Eye (tissue), 1 donor: ENCODE measurements around the gene PIGT.

Experiments used
- DNase-seq: peaks from one replicate; pipeline ENCODE4 v3.0.0-alpha.2; 2015

Gene PIGT

DNA sequence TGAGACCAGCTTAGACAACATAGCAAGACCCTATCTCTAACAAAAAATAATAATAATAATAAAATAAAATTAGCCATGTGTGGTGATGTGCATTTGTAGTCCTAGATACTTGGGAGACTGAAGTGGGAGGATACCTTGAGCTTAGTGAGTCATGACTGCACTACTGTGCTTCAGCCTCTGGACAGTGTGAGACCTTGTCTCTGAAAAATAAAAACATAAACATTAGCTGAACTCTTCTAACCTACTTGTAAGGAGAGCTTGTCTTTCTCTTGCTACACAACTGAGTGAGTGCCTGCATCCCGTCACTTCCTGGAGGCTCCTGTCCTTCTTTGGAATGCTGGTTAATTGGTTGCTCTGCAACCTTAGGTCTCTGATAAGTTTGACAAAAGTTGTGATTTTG is 13.0 kb upstream of the PIGT start:
- no peak for DNase-seq

- no peak for DNase-seq
Observed at GRCh38 chr20:45404438-45404837, 11.5 kb upstream of the PIGT start.

DNA sequence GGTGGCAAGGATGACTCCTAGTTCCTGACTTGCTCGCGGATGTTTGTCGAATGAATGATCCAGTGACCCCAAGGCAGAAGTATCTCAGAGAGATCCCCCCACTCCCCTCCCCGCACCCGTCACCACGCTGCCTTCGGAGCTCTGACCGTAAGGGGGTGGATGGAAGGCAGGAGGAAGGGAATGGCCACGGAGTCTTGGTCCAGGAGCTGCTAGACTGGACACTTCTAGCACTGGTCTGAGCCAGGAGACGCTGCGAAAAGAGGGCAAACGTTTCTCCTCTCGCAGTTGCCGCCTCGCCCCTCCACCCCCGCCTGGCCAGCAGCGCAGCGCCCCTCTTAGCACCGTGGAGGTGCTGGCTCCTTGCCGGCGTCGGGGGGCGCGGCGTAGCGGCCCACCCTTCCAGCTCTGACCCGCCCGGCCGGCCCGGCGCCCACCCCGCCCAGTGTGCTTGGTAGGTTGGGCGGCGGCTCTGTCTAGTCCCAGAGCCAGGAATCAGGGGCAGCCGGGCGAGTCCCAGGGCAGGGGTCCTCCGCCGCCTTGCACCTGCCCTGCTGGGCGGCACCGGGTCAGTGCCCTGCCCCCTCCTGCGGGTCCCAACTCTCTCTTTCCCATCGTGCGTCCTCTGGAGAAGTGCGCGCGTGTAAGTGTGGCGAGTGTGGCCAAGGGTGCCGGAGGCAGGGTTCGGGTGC is 10.2 kb upstream of the PIGT start:
- no peak for DNase-seq

DNA sequence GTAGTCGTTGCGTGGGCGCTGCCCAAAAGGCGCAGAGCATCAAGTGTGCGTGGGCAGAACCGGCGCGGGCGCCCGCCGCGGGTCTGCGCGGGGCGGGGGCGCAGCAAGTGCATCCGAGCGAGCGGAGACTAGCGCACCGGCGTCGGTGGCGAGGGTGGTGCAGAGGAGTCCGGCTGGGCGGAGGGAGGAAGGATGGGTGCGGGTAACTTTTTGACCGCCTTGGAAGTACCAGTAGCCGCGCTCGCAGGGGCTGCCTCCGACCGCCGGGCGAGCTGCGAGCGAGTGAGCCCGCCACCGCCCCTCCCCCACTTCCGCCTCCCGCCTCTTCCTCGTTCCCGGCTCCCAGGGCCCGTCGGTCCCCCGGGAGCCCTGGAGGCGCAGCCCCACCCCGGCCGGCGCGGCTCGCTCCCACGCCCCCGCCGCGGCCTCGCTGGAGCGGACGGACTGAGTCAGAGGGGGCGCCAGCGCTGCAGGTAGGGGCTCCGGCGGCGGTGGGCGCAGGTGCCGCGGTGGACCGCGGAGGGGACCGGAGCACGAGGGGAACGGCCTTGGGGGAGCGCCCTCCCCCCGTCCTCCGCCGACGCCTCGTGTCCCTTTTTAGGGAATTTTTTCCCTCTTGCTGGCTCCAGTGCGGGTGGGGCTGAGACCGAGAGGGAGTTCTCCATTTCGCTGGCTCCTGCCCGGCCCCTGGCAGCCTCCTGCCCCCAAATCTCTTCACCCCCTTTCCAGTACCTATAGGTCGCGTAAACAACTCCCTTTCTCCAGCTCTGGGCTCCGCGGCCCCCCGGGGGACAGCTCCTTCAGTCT is 9.5 kb upstream of the PIGT start:
- DNase-seq = peak; percentile 71

GRCh38 chr20:45407067-45407745 is 8.7 kb upstream of the PIGT start:
- peak; percentile 68 for DNase-seq

DNA sequence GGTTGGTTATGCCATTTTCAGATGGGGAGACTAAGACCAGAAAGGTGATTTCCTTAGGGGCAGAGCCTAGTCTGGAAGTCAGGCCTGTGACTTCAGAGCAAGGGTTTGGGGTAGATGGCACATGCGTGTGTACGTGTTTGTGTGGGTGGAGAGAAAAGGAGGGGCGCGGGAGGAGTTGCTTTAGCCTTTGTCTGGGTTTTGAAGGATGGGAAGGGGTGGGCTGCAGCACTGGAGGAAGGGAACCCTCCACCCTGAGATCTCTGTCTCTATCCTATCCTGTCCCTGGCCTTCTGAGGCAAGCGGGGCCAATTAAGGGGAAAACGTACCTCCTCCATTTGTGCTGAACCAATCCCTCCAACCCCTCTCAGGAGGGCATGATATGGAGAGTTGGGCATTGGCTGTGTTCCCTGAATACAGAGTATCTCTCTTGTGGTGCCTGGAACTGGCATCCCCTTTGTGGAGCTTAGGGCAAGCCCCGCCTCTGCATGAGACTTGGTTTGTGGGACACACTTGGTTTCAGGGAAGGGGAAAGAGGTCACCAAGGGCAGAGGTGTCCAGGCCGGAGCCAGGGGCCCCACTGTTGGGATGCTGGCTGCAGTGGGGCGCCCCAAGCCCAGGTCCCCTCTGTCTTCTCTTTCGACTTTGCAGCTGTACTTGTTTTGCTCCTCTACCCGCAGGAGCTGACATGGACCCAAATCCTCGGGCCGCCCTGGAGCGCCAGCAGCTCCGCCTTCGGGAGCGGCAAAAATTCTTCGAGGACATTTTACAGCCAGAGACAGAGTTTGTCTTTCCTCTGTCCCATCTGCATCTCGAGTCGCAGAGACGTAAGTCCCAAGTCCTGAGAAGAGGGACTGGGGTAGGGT is 7.9 kb upstream of the PIGT start, which contains the start of gene DBNDD2:
DBNDD2 (plus strand) TSS at position 507 of the 863 bp plus-strand sequence; CDS start at position 686, 179 bp downstream.
- no peak for DNase-seq

DNA sequence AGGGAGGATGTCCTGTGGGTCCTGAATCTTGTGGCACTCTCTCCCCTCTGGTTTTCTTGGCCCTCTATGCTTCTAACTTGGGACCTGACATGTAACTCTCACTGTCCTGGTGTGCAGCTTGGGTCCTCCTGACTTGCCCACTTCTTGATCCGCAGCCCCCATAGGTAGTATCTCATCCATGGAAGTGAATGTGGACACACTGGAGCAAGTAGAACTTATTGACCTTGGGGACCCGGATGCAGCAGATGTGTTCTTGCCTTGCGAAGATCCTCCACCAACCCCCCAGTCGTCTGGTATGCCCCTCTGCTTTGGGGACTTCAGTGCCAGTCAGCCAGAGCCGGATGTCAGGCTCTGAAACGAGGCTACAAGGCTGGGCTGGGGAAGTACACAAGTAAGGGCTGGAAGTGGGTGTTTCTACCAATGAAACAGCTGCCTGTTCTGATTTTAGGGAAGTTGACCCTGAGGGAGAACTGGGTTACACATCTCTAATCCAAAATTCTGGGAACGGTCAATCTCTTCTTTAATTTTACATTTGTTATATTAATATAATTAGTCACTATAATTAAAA is 7.2 kb upstream of the PIGT start:
- DNase-seq = no peak

GRCh38 chr20:45409521-45410272 is 6.2 kb upstream of the PIGT start:
- DNase-seq = no peak

- no peak for DNase-seq
Observed at GRCh38 chr20:45410887-45411286, 5.1 kb upstream of the PIGT start.

DNA sequence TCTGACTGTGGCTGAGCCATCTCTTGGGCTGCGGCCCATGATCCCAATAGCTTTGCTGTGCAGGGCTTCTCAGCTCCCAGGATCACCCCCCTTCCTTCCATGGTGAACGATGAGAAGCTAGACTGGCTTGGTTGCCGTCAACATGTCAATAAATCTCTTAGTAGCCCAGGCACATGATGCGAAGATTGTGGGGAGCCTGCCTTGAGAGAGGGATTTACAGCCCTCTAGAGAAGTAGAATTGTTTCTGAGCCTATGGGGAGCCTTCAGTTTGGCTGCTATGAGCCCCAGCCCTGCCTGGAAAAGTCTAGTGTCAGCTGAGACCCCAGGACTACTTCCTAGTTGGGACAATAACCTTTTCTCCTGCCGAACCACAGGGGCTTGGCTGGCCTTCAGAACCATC is 3.3 kb upstream of the PIGT start:
- DNase-seq = no peak

GRCh38 chr20:45413479-45413878 is 2.5 kb upstream of the PIGT start:
- DNase-seq = no peak

- DNase-seq = no peak
Observed at GRCh38 chr20:45416917-45417316, 976 bp downstream of the PIGT start.

GRCh38 chr20:45419188-45420091 is 3.5 kb downstream of the PIGT start:
- no peak for DNase-seq

DNA sequence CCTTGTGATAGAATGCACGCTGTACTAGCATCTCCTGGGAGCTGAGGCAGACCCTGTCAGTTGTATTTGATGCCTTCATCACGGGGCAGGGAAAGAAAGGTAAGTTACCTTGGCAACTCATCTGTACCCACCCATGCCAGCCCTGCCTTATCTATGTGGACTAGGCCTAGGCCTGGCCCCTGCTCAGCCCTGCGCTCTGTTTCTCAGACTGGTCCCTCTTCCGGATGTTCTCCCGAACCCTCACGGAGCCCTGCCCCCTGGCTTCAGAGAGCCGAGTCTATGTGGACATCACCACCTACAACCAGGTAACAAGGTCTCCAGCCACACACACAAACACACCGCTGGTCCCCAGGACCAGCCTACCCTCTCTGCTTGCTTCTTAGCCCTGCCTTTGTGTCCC is 4.2 kb downstream of the PIGT start:
- no peak for DNase-seq

GRCh38 chr20:45423700-45424099 is 7.8 kb downstream of the PIGT start:
- DNase-seq = no peak

DNA sequence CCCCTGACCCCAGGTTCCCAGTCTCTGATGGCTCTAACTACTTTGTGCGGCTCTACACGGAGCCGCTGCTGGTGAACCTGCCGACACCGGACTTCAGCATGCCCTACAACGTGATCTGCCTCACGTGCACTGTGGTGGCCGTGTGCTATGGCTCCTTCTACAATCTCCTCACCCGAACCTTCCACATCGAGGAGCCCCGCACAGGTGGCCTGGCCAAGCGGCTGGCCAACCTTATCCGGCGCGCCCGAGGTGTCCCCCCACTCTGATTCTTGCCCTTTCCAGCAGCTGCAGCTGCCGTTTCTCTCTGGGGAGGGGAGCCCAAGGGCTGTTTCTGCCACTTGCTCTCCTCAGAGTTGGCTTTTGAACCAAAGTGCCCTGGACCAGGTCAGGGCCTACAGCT is 9.6 kb downstream of the PIGT start:
- DNase-seq = no peak

GRCh38 chr20:45426320-45427016 is 10.5 kb downstream of the PIGT start:
- DNase-seq = no peak

DNA sequence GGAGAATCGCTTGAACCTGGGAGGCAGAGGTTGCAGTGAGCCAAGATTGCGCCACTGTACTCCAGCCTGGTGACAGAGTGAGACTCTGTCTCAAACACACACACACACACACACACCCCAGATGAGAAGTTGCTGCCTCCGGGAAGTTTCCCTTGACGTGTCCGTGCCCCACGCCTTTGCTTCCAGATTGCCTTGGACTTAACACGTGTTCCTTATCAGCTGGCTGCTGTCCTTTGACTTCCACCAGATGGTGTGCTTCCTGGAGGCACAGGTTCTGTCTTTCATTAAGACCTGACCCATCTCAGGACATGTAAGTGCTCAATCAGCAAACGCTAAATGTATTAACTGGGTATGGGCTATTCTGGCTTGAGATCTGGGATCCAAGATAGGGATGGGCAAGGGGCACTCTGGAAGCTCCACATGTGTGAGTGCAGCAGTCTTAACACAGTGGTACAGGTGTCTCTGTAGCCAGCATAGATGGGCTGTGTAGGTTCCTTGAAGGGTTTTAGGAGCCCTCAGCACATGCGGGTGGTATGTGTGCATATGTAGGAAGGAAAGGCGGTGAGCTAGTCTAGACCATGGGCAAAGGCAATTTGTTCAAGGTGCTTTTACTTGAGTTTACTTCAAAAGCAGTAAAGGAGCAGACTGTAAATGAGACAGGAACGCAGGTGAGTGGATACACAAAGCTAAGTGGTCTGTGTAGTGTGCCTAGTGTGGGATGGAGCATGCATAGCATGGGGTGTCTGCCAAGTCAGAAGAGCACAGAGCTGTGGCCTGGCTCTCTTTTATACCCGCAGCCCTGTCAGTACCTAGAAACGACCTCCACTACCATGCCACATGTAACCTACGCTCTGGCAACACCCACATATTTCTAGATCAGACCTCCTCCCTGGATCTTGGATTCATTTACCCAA is 11.6 kb downstream of the PIGT start:
- DNase-seq = no peak

GRCh38 chr20:45429618-45430017 is 13.7 kb downstream of the PIGT start:
- DNase-seq = no peak
